NCI-H345 (cell line): ENCODE data around the gene HNRNPC.

Experiments used
- DNase-seq: peaks from one replicate; lab custom pipeline; 2025; lab: John Stamatoyannopoulos, UW

Gene HNRNPC

DNA sequence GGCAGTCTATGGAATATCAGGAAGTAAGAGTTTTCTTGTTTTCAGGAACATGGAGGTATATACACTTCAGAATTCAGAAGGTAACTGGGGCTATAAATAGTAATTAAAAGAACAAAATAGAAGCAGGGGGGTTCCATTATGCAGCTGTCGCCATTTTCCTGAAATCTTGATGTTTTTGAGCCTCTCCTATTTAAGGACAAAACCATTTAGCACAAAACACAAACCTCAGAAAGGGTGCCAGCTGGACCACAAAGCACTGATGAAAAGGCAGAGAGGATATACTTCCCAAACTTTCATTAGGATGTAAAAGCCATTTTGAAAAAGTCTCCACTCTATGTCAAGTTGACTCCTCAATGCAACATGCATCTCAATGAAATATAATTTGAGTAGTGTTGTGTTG is 59.2 kb downstream of the HNRNPC start:
- DNase-seq: no peak

DNA sequence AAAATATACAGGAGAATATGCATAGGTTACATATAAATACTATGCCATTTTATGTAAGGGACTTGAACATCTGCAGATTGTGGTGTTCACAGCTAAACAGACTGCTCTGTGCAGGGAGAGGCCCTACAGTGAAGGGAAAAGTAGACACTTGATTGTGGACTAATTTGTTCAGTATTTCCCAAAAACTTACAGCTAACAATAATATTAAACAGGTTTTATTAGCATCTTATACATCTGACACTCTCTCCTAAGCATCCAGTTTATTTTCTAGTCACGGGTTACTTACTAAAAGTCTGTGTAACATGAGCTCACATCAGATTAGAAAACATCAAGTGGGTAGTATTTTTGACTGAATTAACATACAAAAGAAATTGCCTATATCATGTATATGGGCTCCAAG is 60.1 kb downstream of the HNRNPC start:
- no peak for DNase-seq

DNA sequence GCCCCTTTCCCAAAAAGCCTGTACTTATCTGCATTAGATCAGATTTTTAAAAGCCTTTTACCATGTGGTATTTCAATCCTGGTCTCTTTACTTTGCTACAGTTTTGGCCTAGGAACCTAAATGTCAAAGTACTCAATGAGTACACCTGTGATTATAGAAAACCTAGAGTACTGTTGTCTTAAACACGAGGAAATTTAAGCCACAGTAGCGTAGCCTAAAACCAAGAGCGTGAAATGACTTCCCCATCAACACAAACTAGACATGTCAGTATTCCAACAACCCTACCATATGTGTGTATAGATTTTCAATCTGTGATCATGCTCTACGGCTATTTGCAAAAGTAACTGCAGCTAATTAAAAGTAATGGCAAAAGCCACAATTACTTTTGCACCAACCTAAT is 60.7 kb downstream of the HNRNPC start:
- DNase-seq: no peak

GRCh38 chr14:21206753-21207684 is 62.2 kb downstream of the HNRNPC start:
- no peak for DNase-seq

- DNase-seq: no peak
These were observed 63.3 kb downstream of the HNRNPC start for GRCh38 chr14:21205678-21206581.

DNA sequence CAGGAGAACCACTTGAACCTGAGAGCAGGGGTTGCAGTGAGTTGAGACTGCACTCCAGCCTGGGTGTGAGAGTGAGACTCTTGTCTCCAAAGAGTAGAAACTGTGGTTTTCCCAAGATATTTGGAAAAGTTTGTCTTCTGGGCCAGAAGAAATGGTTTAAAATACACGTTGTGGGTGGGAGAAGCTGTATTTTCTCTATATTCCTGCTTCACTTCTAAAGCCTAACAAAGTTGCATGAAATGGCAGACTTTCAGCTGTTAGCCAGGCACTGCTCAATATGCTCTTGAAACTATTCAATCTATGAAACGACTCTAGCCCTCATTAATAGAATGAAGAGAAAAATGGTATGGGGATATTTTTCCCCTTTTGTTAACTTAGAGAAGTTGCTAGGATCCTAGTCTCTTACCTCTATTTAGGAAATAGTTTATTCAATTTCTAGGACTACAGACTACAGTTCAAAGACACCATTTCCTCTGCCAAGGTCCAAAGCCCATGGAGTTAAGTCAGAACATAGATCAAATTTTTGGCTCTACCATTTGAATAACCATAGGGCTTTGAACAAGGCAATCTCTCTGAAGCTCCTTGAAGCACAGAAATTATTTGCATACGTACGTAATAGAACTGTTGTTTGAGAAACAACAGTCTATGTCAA is 64.1 kb downstream of the HNRNPC start:
- DNase-seq: no peak

DNA sequence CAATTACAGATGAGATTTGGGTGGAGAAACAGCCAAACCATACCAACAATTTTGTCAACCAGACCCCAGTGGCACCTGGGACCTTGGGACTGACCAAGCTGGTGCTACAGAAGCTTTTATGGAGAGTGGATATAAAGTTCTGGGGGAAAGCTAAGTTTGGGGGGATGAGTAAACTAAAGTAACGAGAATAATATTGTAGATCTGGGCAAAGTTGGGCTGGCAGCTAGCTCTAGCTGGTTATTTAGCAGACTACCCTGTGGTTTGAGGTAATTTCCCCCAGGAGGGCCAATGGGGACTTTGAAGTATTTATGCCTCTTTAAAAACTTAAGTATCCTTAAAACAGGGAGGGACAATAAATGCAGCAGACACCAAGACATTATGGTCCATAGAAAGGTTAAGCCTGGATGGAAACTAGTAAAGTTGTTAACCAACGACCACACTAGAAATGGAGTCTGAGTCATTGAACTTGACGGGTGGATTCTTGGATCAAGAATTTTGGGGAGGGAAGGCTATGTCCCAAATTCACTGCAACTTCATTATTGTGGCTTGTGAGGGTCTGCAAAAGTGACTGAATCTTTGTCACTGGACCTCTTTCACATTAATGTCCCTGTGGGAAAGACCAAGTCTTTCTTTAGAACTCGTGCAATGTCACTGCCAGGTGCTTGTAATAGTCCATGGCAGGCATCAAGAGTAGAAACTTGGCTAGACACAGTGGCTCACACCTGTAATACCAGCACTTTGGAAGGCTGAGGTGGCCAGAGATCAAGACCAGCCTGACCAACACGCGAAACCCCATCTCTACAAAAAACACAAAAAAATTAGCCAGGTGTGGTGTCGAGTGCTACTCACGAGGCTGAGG is 64.8 kb downstream of the HNRNPC start:
- no peak for DNase-seq

GRCh38 chr14:21203470-21204166 is 65.6 kb downstream of the HNRNPC start:
- no peak for DNase-seq

DNA sequence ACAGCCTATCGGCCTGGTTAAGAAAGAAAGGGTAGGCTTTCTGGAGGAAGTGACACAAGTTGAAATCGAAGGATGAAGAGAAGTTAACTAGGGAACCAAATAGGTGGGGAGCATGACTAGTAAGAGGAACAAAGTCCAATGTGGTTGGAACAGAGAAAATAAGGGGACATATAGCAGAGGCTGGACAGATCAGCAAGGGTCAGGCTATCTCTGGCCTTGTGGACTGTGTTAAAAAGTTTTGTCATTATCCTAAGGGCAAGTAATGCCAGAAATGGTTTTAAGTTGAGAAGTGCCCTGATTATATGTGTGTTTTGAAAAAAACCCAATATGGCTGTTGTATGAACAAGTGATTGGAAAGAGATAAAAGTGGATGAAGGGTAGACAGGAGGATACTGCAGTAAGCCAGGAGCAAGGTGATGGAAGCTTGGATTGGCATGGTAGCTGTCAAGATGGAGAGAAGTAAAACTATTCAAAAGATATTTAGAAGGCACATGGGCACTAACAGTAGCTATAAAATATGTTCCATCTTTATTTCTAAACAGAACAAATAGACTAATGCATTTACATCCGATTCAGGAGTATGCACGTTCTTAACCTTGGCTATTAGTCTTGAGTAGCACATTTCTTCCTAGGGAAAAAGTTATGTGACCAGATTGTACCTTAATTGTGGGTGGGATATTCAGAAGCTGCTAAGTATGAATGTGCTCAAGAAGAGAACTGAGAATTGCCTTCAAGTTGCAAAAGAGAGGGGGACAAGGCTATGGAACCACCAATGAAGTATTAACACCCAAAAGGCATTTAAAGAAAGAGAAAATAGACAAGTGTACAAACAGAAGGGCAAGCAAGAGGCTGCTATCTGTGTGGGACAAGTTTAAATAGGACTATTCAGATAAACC is 66.5 kb downstream of the HNRNPC start:
- DNase-seq: no peak

GRCh38 chr14:21201732-21202462 is 67.3 kb downstream of the HNRNPC start:
- DNase-seq: no peak

- no peak for DNase-seq
These were observed 68.3 kb downstream of the HNRNPC start for GRCh38 chr14:21200752-21201461.

- no peak for DNase-seq
These were observed 69.4 kb downstream of the HNRNPC start for GRCh38 chr14:21199611-21200560.

GRCh38 chr14:21197418-21198205 is 71.6 kb downstream of the HNRNPC start:
- DNase-seq: no peak

DNA sequence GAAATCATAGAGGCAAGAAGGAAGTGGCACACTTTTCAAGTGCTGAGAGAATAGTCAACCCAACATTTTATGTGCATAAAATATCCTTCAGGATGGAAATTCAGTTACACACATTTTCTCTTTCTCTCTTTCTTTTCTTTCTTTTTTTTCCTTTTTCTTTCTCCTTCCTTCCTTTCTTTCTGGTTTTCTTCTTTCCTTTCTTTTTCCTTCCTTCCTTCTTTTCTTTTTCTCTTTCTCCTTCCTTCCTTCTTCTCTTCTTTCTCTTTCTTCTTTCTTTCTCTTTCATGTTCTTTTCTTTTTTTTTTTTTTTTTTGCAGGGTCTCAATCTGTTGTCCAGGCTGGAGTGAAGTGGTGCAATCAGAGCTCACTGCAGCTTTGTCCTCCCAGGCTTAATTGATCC is 74.6 kb downstream of the HNRNPC start:
- DNase-seq: no peak

DNA sequence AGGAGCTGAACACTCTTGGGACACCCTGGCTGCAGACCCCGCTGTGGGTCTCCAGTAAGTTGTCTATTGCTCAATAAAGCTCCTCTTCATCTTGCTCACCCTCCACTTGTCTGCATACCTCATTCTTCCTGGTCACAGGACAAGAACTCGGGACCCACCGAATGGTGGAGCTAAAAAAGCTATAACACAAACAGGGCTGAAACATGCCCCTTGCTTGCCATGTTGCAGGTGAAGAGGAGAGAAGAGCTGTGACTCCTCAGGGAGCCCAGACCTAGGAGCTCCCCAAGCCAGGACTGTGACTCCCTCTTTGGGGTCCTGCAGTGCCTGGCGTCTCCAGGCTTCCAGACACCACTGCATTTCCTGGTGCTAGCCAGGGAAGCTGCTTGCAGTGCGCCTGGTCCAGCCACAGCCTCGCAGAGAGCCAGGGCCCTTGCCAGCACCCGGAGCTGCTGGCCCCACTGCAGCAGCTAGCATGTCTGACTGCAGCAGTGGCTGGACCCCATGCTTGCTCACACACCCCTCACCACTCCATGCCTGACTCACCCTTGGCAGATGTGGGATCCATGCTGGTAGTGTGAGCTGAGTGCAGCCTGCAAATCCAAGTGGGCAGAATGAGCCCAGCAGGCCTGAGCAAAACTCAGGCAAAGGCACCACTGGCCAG is 76.2 kb downstream of the HNRNPC start:
- no peak for DNase-seq

DNA sequence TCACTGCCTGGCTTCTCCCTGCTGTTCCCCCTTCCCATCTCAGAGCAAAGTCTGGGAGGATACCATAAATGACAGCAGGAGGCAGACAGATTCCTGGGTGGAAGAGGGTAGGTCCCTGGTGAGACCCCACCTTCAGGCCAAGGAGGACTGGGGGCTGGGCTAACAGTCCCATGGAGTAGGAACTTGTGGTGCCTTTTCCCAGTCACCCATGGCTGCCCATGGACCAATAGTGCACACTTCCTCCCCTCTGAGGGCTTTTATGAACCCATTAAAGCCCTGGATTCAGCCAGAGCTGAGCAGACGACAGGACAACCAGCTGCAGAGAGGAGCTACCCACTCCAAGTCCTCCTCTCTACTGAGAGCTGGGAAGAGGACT is 76.8 kb downstream of the HNRNPC start:
- DNase-seq: no peak
